IMR-90 (cell line): ENCODE data around the gene SEMA4D. TPM values are rescaled to one million over a fixed set of nuclear protein-coding genes. Genes with fewer than 3 reads are reported as not detected.

Experiments
- ATAC-seq: fragments of 200-7000 bp; cut with Tn5 transposase; 2 replicates; pipeline ENCODE4 v1.9.1; 2020; ENCODE audit warnings: low read depth, mild to moderate bottlenecking, moderate library complexity
- BruUV-seq: library from RNA; stranded (reverse); fragments of 400-500 nt; replicated peaks from 2 replicates; lab custom pipeline; 2021; lab: Mats Ljungman, UMichigan
- CTCF ChIA-PET: fragments of 300-600 bp; formaldehyde crosslinking; extraction: SDS; loops from one replicate; lab custom pipeline; 2021; ENCODE audit warnings: antibody characterized with exemption; lab: Yijun Ruan, JAX
- POLR2A ChIA-PET: fragments of 300-600 bp; sonication (Branson Sonifier 250); formaldehyde crosslinking; loops from one replicate; lab custom pipeline; 2022; ENCODE audit warnings: antibody characterized with exemption; ENCODE audit not compliant: unreplicated experiment; lab: Charles Lee
- DNase-seq: peaks from one replicate; pipeline ENCODE4 v3.0.0; 2013
- H2AFZ ChIP-seq: replicated peaks from 2 replicates; pipeline ENCODE3; 2013; ENCODE audit warnings: low read length, mild to moderate bottlenecking; ENCODE audit not compliant: poor library complexity
- H2AK5ac ChIP-seq: 2 replicates; pipeline ENCODE4 v1.6.1; 2013; ENCODE audit warnings: low read depth, low read length, inconsistent platforms
- H2AK9ac ChIP-seq: replicated peaks from 2 replicates; pipeline ENCODE3; 2013; ENCODE audit warnings: mild to moderate bottlenecking, low read depth, low read length, moderate library complexity; ENCODE audit not compliant: poor library complexity
- H2BK120ac ChIP-seq: 2 replicates; pipeline ENCODE4 v1.6.1; 2013; ENCODE audit warnings: low read depth, low read length, inconsistent platforms
- H2BK15ac ChIP-seq: 3 replicates; pipeline ENCODE4 v1.6.1; 2013; ENCODE audit warnings: low read depth, low read length, inconsistent platforms
- H2BK20ac ChIP-seq: 2 replicates; pipeline ENCODE4 v1.6.1; 2013; ENCODE audit warnings: low read depth, mild to moderate bottlenecking, inconsistent platforms, low read length, moderate library complexity
- H2BK5ac ChIP-seq: 2 replicates; pipeline ENCODE4 v1.6.1; 2013; ENCODE audit warnings: mild to moderate bottlenecking, low read depth, low read length, inconsistent platforms; ENCODE audit not compliant: poor library complexity, severe bottlenecking
- H3K14ac ChIP-seq: replicated peaks from 2 replicates; pipeline ENCODE4 v1.6.1; 2013; ENCODE audit warnings: low read depth, low read length, inconsistent platforms
- H3K18ac ChIP-seq: 2 replicates; pipeline ENCODE4 v1.6.1; 2013; ENCODE audit warnings: low read depth, low read length, control low read depth
- H3K23ac ChIP-seq: 2 replicates; pipeline ENCODE4 v1.6.1; 2013; ENCODE audit warnings: low read depth, low read length, inconsistent platforms
- H3K27ac ChIP-seq: 2 replicates; pipeline ENCODE4 v1.5.1; 2013; ENCODE audit warnings: mild to moderate bottlenecking, control low read depth, low read length; ENCODE audit not compliant: insufficient read depth
- H3K27me3 ChIP-seq: 2 replicates; pipeline ENCODE4 v1.6.1; 2013; ENCODE audit warnings: low read length; ENCODE audit not compliant: control insufficient read depth, insufficient read depth
- H3K36me3 ChIP-seq: 2 replicates; pipeline ENCODE4 v1.6.1; 2013; ENCODE audit warnings: low read length, mixed read lengths; ENCODE audit not compliant: control insufficient read depth, insufficient read depth
- H3K4ac ChIP-seq: 2 replicates; pipeline ENCODE4 v1.6.1; 2013; ENCODE audit warnings: low read depth, low read length, inconsistent platforms
- H3K4me1 ChIP-seq: 2 replicates; pipeline ENCODE4 v1.6.1; 2013; ENCODE audit warnings: low read length, mixed read lengths; ENCODE audit not compliant: control insufficient read depth, insufficient read depth
- H3K4me2 ChIP-seq: 2 replicates; pipeline ENCODE4 v1.6.1; 2013; ENCODE audit warnings: low read depth, mild to moderate bottlenecking, control low read depth, low read length, moderate library complexity
- H3K4me3 ChIP-seq: 2 replicates; pipeline ENCODE4 v1.5.1; 2013; ENCODE audit warnings: low read depth, mild to moderate bottlenecking, control low read depth, low read length, moderate library complexity; ENCODE audit not compliant: insufficient read depth
- H3K56ac ChIP-seq: 2 replicates; pipeline ENCODE4 v1.6.1; 2013; ENCODE audit warnings: low read length, inconsistent platforms; ENCODE audit not compliant: insufficient read depth; ENCODE audit errors: extremely low read depth
- H3K79me1 ChIP-seq, 2 experiments: 2 replicates each; pipeline ENCODE4 v1.6.1; 2013; ENCODE audit warnings: low read length in 2 of 2, inconsistent platforms in 1 of 2, low read depth in 1 of 2
- H3K9ac ChIP-seq: 2 replicates; pipeline ENCODE4 v1.6.1; 2013; ENCODE audit warnings: low read depth, low read length, control low read depth
- H3K9me1 ChIP-seq: 2 replicates; pipeline ENCODE4 v1.6.1; 2013; ENCODE audit warnings: low read length, inconsistent platforms; ENCODE audit not compliant: insufficient read depth
- H3K9me3 ChIP-seq: 2 replicates; pipeline ENCODE4 v1.6.1; 2013; ENCODE audit warnings: low read length; ENCODE audit not compliant: control insufficient read depth, insufficient read depth
- H4K20me1 ChIP-seq: 2 replicates; pipeline ENCODE4 v1.6.1; 2013; ENCODE audit warnings: low read length, inconsistent platforms; ENCODE audit not compliant: insufficient read depth
- H4K5ac ChIP-seq: 2 replicates; pipeline ENCODE4 v1.6.1; 2013; ENCODE audit warnings: mild to moderate bottlenecking, low read depth, low read length, control low read depth
- H4K8ac ChIP-seq, 2 experiments: 2 replicates each; pipeline ENCODE4 v1.6.1; 2013; ENCODE audit warnings: low read depth in 2 of 2, low read length in 2 of 2, control low read depth in 1 of 2, inconsistent platforms in 1 of 2
- H4K91ac ChIP-seq: 2 replicates; pipeline ENCODE4 v1.6.1; 2013; ENCODE audit warnings: low read depth, low read length, inconsistent platforms; ENCODE audit not compliant: insufficient read depth
- BHLHE40 ChIP-seq: fragments of 150-350 bp; IDR thresholded peaks from 2 replicates; pipeline ENCODE4 v1.6.1; 2016; ENCODE audit warnings: mild to moderate bottlenecking, low read depth, low read length
- CHD1 ChIP-seq: IDR thresholded peaks from 2 replicates; pipeline ENCODE4 v1.6.1; 2012; ENCODE audit warnings: low read depth, low read length, improper control_type of control experiment
- CTCF ChIP-seq: conservative IDR thresholded peaks from 2 replicates; pipeline ENCODE4 v1.5.1; 2012; ENCODE audit warnings: mild to moderate bottlenecking, low read depth, low read length, improper control_type of control experiment
- FOS ChIP-seq: fragments of 150-350 bp; IDR thresholded peaks from 2 replicates; pipeline ENCODE4 v1.6.1; 2016; ENCODE audit warnings: low read depth, low read length
- RFX5 ChIP-seq: IDR thresholded peaks from 2 replicates; pipeline ENCODE4 v1.8.0; 2012; ENCODE audit warnings: low read depth, mild to moderate bottlenecking, low read length, moderate library complexity
- WGBS, 2 experiments: methylation state at CpG; one replicate each; pipeline versions ENCODE4 v1.1.5 to v1.1.7; 2013; ENCODE audit warnings: missing lambda C conversion rate in 2 of 2; ENCODE audit not compliant: insufficient read length in 1 of 2; ENCODE audit errors: extremely low coverage in 2 of 2; 5-methylcytosine and 5-hydroxymethylcytosine counted together
- dilution Hi-C: fragments of 300-500 bp; cut with HindIII; formaldehyde crosslinking; loops from one replicate; pipeline ENCODE4 v1.14.3; 2018; ENCODE audit warnings: low sequenced_read_pairs; ENCODE audit not compliant: unreplicated experiment
- in situ Hi-C: fragments of 300-500 bp; cut with MboI; formaldehyde crosslinking; loops from 3 replicates; pipeline ENCODE4 v1.14.3; 2019; ENCODE audit warnings: low sequenced_read_pairs, inconsistent platforms, mixed read lengths
- intact Hi-C: fragments of 100-400 bp; cut with micrococcal nuclease; formaldehyde crosslinking; loops from 2 replicates; pipeline ENCODE4 v1.10.0; 2022
- polyA plus RNA-seq, 3 experiments: library from polyadenylated mRNA; depleted of rRNA; stranded (reverse); fragments of >200 nt; gene quantifications; 2 replicates each; pipeline ENCODE4 v1.2.3, GENCODE V29; 2012; ENCODE audit warnings: low replicate concordance in 1 of 3
- total RNA-seq: library from RNA; depleted of rRNA; stranded (reverse); fragments of >200 nt; gene quantifications from 2 replicates; pipeline ENCODE4 v1.2.3, GENCODE V29; 2012
- TF ChIP-seq, protein P1 (sequence below): fragments of 150-350 bp; IDR thresholded peaks from 2 replicates; pipeline ENCODE4 v1.6.1; 2017; ENCODE audit warnings: mild to moderate bottlenecking, antibody characterized with exemption, low read length, low read depth

The SEMA4D gene
- total and polyA plus RNA-seq, 2 of the 4 experiments (the other 2 are of a cell fraction) = 0.90 to 1.5 TPM

GRCh38 chr9:89380437-89381307, 117.2 kb downstream of the SEMA4D start:
- Histone ChIP-seq H3K23ac (no peak overlapping the region), H3K4me2 (no peak overlapping the region), H3K79me1 (no peaks in the 10 kb centered on the region), H3K36me3 (peaks cover 21% of the 10 kb centered on the region), H4K5ac (no peak overlapping the region), H2AK9ac (no peak overlapping the region), H3K9ac (no peak overlapping the region), H3K27ac (no peak overlapping the region), H2AFZ (no peak overlapping the region), H3K18ac (no peak overlapping the region), H2BK15ac (no peak overlapping the region), H3K14ac (no peak overlapping the region), H2BK120ac (peak overlapping the region; percentile 35; the same call in 1 of the 2 replicates), H3K9me3 (no peaks in the 10 kb centered on the region), H3K4me3 (no peak overlapping the region), H3K27me3 (no peaks in the 10 kb centered on the region), H4K91ac (no peak overlapping the region), H3K9me1 (no peaks in the 10 kb centered on the region), H2BK20ac (no peak overlapping the region), H4K8ac (no peak overlapping the region), H3K4ac (peak overlapping the region; percentile 37; the same call in 1 of the 2 replicates), H3K4me1 (peaks cover 14% of the 10 kb centered on the region), H3K56ac (no peak overlapping the region), H2BK5ac (no peak overlapping the region), H2AK5ac (peak overlapping the region; percentile 62; the same call in 1 of the 2 replicates), H4K20me1 (no peaks in the 10 kb centered on the region)
- ChIA-PET CTCF (no interaction called here), POLR2A (no interaction called here)
- WGBS, 2 experiments = 88% methylated on average over 4 of the region's 26 CpGs; no CpG with 5 or more reads in 1 of the 2 experiments
- TF ChIP-seq BHLHE40 (no peak), CHD1 (no peak), CTCF (no peak), FOS (no peak), RFX5 (no peak)
- TF ChIP-seq, protein P1, sequence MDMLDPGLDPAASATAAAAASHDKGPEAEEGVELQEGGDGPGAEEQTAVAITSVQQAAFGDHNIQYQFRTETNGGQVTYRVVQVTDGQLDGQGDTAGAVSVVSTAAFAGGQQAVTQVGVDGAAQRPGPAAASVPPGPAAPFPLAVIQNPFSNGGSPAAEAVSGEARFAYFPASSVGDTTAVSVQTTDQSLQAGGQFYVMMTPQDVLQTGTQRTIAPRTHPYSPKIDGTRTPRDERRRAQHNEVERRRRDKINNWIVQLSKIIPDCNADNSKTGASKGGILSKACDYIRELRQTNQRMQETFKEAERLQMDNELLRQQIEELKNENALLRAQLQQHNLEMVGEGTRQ = no peak
- BruUV-seq = no TSS peak
- dilution Hi-C loops = no loop called here
- in situ Hi-C loops = no loop called here
- DNase-seq (no peak), ATAC-seq (no peak)
- intact Hi-C loops = no loop called here
